K562 (cell line): ENCODE results near the gene RASD1. TPM values are rescaled to one million over a fixed set of nuclear protein-coding genes. Genes with fewer than 3 reads are reported as not detected.

Experiments used
- AFF4 ChIP-seq: sonication (generic); formaldehyde crosslinking; IDR thresholded peaks from 2 replicates; pipeline ENCODE4 v1.8.0; 2023; ENCODE audit warnings: mild to moderate bottlenecking, missing genetic modification reagents
- CHD2 ChIP-seq: IDR thresholded peaks from 2 replicates; pipeline ENCODE4 v1.6.1; 2011; ENCODE audit warnings: low read depth, low read length
- ERF ChIP-seq: fragments of 450-650 bp; formaldehyde crosslinking; IDR thresholded peaks from 2 replicates; pipeline ENCODE4 v1.4.0; 2020; ENCODE audit warnings: mild to moderate bottlenecking, mixed read lengths
- HDAC1 ChIP-seq, 2 experiments: fragments of 450-650 bp; IDR thresholded peaks; 2 replicates each; pipeline ENCODE4 v1.6.1; 2016 to 2017; ENCODE audit warnings: inconsistent platforms in 1 of 2, mild to moderate bottlenecking in 1 of 2, moderate library complexity in 1 of 2
- HNRNPK ChIP-seq: fragments of 200-400 bp; formaldehyde crosslinking; IDR thresholded peaks from one replicate; pipeline ENCODE4 v1.6.1; 2018; ENCODE audit warnings: mild to moderate bottlenecking, low read depth, low read length; ENCODE audit not compliant: poor library complexity, severe bottlenecking
- PATZ1 ChIP-seq: fragments of 250-450 bp; sonication (Bioruptor Pico); IDR thresholded peaks from 2 replicates; pipeline ENCODE4 v1.5.0; 2020; ENCODE audit warnings: mild to moderate bottlenecking, borderline replicate concordance
- POLR3G ChIP-seq: IDR thresholded peaks from 2 replicates; pipeline ENCODE4 v1.6.1; 2011; ENCODE audit not compliant: insufficient read length, insufficient replicate concordance; ENCODE audit errors: extremely low read depth
- PRMT5 ChIP-seq: sonication (generic); formaldehyde crosslinking; IDR thresholded peaks from 2 replicates; pipeline ENCODE4 v1.5.0; 2020; ENCODE audit warnings: missing genetic modification reagents
- RFX5 ChIP-seq: IDR thresholded peaks from 2 replicates; pipeline ENCODE4 v1.6.1; 2011; ENCODE audit warnings: low read depth, mild to moderate bottlenecking, improper control_type of control experiment, low read length
- SAFB ChIP-seq: fragments of 200-400 bp; formaldehyde crosslinking; IDR thresholded peaks from 2 replicates; pipeline ENCODE4 v1.6.1; 2017; ENCODE audit warnings: low read depth, low read length, borderline replicate concordance
- SIN3B ChIP-seq: fragments of 450-650 bp; IDR thresholded peaks from 2 replicates; pipeline ENCODE4 v1.6.1; 2017; ENCODE audit warnings: low read depth, mild to moderate bottlenecking, moderate library complexity
- TOE1 ChIP-seq, 2 experiments: fragments of 450-650 bp in 1 of 2; sonication (generic) in 1 of 2; formaldehyde crosslinking in 1 of 2; IDR thresholded peaks; 2 replicates each; pipeline versions ENCODE4 v1.7.1 to v1.8.0; 2016 to 2022; ENCODE audit warnings: borderline replicate concordance in 2 of 2, mild to moderate bottlenecking in 2 of 2, antibody characterized with exemption in 1 of 2, inconsistent platforms in 1 of 2, low read depth in 1 of 2, missing genetic modification reagents in 1 of 2, moderate library complexity in 1 of 2
- ZNF384 ChIP-seq: IDR thresholded peaks from 2 replicates; pipeline ENCODE4 v1.6.1; 2012; ENCODE audit warnings: low read depth, low read length, improper control_type of control experiment
- ZNF830 ChIP-seq: fragments of 250-450 bp; sonication (Bioruptor Pico); IDR thresholded peaks from 2 replicates; pipeline ENCODE4 v1.5.0; 2021; ENCODE audit warnings: mild to moderate bottlenecking
- polyA plus RNA-seq, 8 experiments: library from polyadenylated mRNA; depleted of rRNA in 4 of 8; stranded (reverse) in 5 of 8; unstranded in 3 of 8; fragments of >200 nt; fragmentation: Nextera tagmentation in 2 of 8; fragmentation: Illumina TruSeq in 1 of 8; extraction: Ambion mirVana in 2 of 8; extraction: Trizol in 1 of 8; gene quantifications; 2 replicates each; pipeline versions ENCODE4 v1.2.1 to v1.2.3, GENCODE V29; 2011 to 2014; ENCODE audit warnings: inconsistent platforms in 1 of 8, missing spikeins in 1 of 8
- total RNA-seq, 7 experiments: library from RNA; depleted of rRNA in 6 of 7; stranded (reverse); fragments of >200 nt in 6 of 7; fragmentation: Illumina TruSeq in 2 of 7; extraction: Trizol in 2 of 7; gene quantifications; 2 replicates each; pipeline versions ENCODE4 v1.2.1 to v1.2.3, GENCODE V29; 2011 to 2021; ENCODE audit warnings: low replicate concordance in 1 of 7
- TF ChIP-seq, protein P1 (sequence below): fragments of 450-650 bp; IDR thresholded peaks from 2 replicates; pipeline ENCODE4 v1.6.1; 2018; ENCODE audit warnings: mild to moderate bottlenecking, low read depth; ENCODE audit not compliant: partially characterized antibody
- TF ChIP-seq, protein P2 (sequence below), 2 experiments: fragments of 450-650 bp; conservative IDR thresholded peaks; 2 replicates each; pipeline ENCODE4 v1.6.1; 2017; ENCODE audit warnings: mild to moderate bottlenecking in 2 of 2, moderate library complexity in 2 of 2

The RASD1 gene
- total and polyA plus RNA-seq, 9 of the 15 experiments (the other 6 are each of a cell fraction or from before 2014, with no cell fraction given), result 0.11 TPM; not detected in 8

GRCh38 chr17:17476865-17477467 is 19.2 kb downstream of the RASD1 start, which contains the start of gene MED9 (continued):
- TF ChIP-seq AFF4 (CRISPR knock-in tag) (no peak), TOE1 (IDR thresholded peaks at IDR 0.05; ENCODE audit: borderline replicate concordance) (no peak), TOE1 (CRISPR knock-in tag; IDR thresholded peaks at IDR 0.05; ENCODE audit: borderline replicate concordance, low read depth) (no peak), PRMT5 (CRISPR knock-in tag) (0 out of 2 replicates have a peak, but pooled peaks have one; percentile 19), PATZ1 (CRISPR knock-in tag) (no peak), CHD2 (no peak), HNRNPK (no peak), SAFB (no peak), SIN3B (peak; percentile 91), RFX5 (no peak), ZNF830 (CRISPR knock-in tag) (no peak), ERF (CRISPR knock-in tag) (no peak), POLR3G (no peak), ZNF384 (no peak), HDAC1 (IDR thresholded peaks at IDR 0.05) (peak in 1 of 2 experiments; percentile 81; a peak in 2 of 4 replicates)
- TF ChIP-seq, protein P1, sequence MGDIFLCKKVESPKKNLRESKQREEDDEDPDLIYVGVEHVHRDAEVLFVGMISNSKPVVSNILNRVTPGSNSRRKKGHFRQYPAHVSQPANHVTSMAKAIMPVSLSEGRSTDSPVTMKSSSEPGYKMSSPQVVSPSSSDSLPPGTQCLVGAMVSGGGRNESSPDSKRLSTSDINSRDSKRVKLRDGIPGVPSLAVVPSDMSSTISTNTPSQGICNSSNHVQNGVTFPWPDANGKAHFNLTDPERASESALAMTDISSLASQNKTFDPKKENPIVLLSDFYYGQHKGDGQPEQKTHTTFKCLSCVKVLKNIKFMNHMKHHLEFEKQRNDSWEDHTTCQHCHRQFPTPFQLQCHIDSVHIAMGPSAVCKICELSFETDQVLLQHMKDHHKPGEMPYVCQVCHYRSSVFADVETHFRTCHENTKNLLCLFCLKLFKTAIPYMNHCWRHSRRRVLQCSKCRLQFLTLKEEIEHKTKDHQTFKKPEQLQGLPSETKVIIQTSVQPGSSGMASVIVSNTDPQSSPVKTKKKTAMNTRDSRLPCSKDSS, result no peak
- TF ChIP-seq, protein P2, sequence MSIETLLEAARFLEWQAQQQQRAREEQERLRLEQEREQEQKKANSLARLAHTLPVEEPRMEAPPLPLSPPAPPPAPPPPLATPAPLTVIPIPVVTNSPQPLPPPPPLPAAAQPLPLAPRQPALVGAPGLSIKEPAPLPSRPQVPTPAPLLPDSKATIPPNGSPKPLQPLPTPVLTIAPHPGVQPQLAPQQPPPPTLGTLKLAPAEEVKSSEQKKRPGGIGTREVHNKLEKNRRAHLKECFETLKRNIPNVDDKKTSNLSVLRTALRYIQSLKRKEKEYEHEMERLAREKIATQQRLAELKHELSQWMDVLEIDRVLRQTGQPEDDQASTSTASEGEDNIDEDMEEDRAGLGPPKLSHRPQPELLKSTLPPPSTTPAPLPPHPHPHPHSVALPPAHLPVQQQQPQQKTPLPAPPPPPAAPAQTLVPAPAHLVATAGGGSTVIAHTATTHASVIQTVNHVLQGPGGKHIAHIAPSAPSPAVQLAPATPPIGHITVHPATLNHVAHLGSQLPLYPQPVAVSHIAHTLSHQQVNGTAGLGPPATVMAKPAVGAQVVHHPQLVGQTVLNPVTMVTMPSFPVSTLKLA (conservative IDR thresholded peaks at IDR 0.05), result peak; percentile 24 to 70; a peak in 2 of 4 replicates
